ENCODE measurements around the gene JOSD2. TPM values are rescaled to one million over a fixed set of nuclear protein-coding genes. Genes with fewer than 3 reads are reported as not detected.

The JOSD2 gene
- total and polyA plus RNA-seq, 9 of the 15 experiments (the other 6 are each of a cell fraction or from before 2014, with no cell fraction given) = 0.06 to 14.4 (median 3.1) TPM

DNA sequence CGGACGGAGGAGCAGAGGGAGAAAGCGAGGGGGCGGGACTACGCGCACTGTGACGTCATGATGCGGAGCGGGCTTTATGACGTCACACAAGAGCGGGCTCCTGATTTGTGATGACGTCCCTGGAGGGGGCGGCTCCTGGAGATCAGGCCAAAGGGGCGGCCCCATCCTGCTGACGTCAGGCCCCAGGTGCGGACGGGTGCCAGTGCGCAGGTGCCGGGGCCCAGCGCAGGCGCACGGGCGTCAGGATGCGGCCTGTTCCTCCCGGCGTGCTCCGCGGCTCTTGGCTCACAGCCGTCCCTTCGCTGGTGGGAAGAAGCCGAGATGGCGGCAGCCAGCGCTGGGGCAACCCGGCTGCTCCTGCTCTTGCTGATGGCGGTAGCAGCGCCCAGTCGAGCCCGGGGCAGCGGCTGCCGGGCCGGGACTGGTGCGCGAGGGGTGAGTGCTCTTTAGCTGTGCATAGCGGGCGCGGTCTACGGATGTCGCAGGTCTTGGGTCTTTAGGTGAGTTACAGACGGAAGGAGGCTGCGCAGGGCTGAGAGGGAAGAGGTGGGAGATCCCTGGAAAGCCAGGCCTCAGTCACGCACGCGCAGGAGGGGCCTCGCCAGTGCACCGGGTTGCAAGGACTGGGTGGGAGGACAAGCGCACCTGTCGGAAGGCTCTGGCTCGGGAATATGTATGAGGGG lies 34.6 kb downstream of the JOSD2 start, which contains the start of the genes EMC10 and GARIN5A (continued):
- TF ChIP-seq NCOA6 (IDR thresholded peaks at IDR 0.05) (no peak), CBX8 (IDR thresholded peaks at IDR 0.05; ENCODE audit: borderline replicate concordance, extremely low read depth, low read depth, low read length, poor library complexity, severe bottlenecking) (no peak), TRIM24 (IDR thresholded peaks at IDR 0.05) (no peak), ZNF780A (CRISPR knock-in tag; IDR thresholded peaks at IDR 0.05) (no peak), SMARCA5 (IDR thresholded peaks at IDR 0.05) (no peak), CAMTA2 (CRISPR knock-in tag; conservative IDR thresholded peaks at IDR 0.05) (no peak), ZBTB1 (CRISPR knock-in tag; IDR thresholded peaks at IDR 0.05; ENCODE audit: borderline replicate concordance, low read depth) (no peak), PTTG1 (tag; IDR thresholded peaks at IDR 0.05; ENCODE audit: low read depth) (no peak), SAP30 (IDR thresholded peaks at IDR 0.05; ENCODE audit: borderline replicate concordance, insufficient read depth, low read depth, low read length, poor library complexity, severe bottlenecking) (peak; percentile 60), KLF10 (CRISPR knock-in tag; IDR thresholded peaks at IDR 0.05) (no peak), ZNF431 (CRISPR knock-in tag; IDR thresholded peaks at IDR 0.05) (no peak), POLR2G (IDR thresholded peaks at IDR 0.05; ENCODE audit: low read depth, low read length) (peak; percentile 99), JUND (IDR thresholded peaks at IDR 0.05; ENCODE audit: borderline replicate concordance, low read depth, low read length) (peak; percentile 89), JUND (tag; IDR thresholded peaks at IDR 0.05; ENCODE audit: borderline replicate concordance, low read depth, low read length) (peak; percentile 79; the same call in 2 of the 3 replicates), PPARD (CRISPR knock-in tag; IDR thresholded peaks at IDR 0.05) (no peak), MEF2D (tag; conservative IDR thresholded peaks at IDR 0.05; ENCODE audit: low read depth) (no peak), BRF1 (IDR thresholded peaks at IDR 0.05; ENCODE audit: borderline replicate concordance, extremely low read depth, insufficient read length) (no peak), ATF7 (IDR thresholded peaks at IDR 0.05) (peak; percentile 99), ZNF584 (CRISPR knock-in tag; IDR thresholded peaks at IDR 0.05; ENCODE audit: low read depth) (no peak), HMG20B (CRISPR knock-in tag; IDR thresholded peaks at IDR 0.05) (no peak), TCFL5 (CRISPR knock-in tag; conservative IDR thresholded peaks at IDR 0.05) (no peak), CHD2 (IDR thresholded peaks at IDR 0.05; ENCODE audit: low read depth, low read length) (no peak), SP2 (IDR thresholded peaks at IDR 0.05; ENCODE audit: extremely low read depth, low read depth, low read length, poor library complexity, severe bottlenecking) (no peak), ZNF217 (CRISPR knock-in tag; IDR thresholded peaks at IDR 0.05) (no peak), NBN (IDR thresholded peaks at IDR 0.05; ENCODE audit: low read depth) (peak; percentile 100), GTF2E2 (tag; IDR thresholded peaks at IDR 0.05) (0 out of 2 replicates have a peak, but pooled peaks have one; percentile 50), RNF2 (IDR thresholded peaks at IDR 0.05) (no peak), CSDE1 (IDR thresholded peaks at IDR 0.05) (peak in 1 of 2 experiments; percentile 97; a peak in 2 of 4 replicates), ZNF311 (CRISPR knock-in tag; IDR thresholded peaks at IDR 0.05) (0 out of 2 replicates have a peak, but pooled peaks have one; percentile 50)
- TF ChIP-seq, protein P1, sequence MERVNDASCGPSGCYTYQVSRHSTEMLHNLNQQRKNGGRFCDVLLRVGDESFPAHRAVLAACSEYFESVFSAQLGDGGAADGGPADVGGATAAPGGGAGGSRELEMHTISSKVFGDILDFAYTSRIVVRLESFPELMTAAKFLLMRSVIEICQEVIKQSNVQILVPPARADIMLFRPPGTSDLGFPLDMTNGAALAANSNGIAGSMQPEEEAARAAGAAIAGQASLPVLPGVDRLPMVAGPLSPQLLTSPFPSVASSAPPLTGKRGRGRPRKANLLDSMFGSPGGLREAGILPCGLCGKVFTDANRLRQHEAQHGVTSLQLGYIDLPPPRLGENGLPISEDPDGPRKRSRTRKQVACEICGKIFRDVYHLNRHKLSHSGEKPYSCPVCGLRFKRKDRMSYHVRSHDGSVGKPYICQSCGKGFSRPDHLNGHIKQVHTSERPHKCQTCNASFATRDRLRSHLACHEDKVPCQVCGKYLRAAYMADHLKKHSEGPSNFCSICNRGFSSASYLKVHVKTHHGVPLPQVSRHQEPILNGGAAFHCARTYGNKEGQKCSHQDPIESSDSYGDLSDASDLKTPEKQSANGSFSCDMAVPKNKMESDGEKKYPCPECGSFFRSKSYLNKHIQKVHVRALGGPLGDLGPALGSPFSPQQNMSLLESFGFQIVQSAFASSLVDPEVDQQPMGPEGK (CRISPR knock-in tag; IDR thresholded peaks at IDR 0.05; ENCODE audit: borderline replicate concordance) = no peak
